NCI-H524 (cell line): ENCODE measurements around the gene OR4C5.
"Not testable (repeated sequence)": the region's sequence is repeated elsewhere in the genome, so short reads cannot be mapped to it uniquely, and the experiment has no call there.

Experiments used
- DNase-seq, 2 experiments: peaks; one replicate each; lab custom pipeline; 2025; lab: John Stamatoyannopoulos, UW

Gene OR4C5

GRCh38 chr11:48366365-48366764 lies at the start of gene OR4C5:
OR4C5 (minus strand) TSS chr11:48366465; CDS start chr11:48366465, 0 bp downstream.
- no peak for DNase-seq

GRCh38 chr11:48384670-48385069 lies 18.4 kb upstream of the OR4C5 start:
- DNase-seq, result no peak

GRCh38 chr11:48384151-48384550 lies 17.9 kb upstream of the OR4C5 start:
- not testable (repeated sequence) for DNase-seq

- not testable (repeated sequence) for DNase-seq
Observed at GRCh38 chr11:48361289-48361688, 5.0 kb downstream of the OR4C5 start.

- DNase-seq, result no peak
Observed at GRCh38 chr11:48354677-48355076, 11.6 kb downstream of the OR4C5 start.

GRCh38 chr11:48354013-48354412 lies 12.3 kb downstream of the OR4C5 start:
- DNase-seq, result no peak

- not testable (repeated sequence) for DNase-seq
Observed at GRCh38 chr11:48346286-48346685, 20.0 kb downstream of the OR4C5 start.

- not testable (repeated sequence) for DNase-seq
Observed at GRCh38 chr11:48342505-48342904, 23.8 kb downstream of the OR4C5 start.

- DNase-seq, result no peak
Observed at GRCh38 chr11:48341466-48341865, 24.8 kb downstream of the OR4C5 start.

GRCh38 chr11:48324620-48325019 lies 41.6 kb downstream of the OR4C5 start, which contains the start of gene OR4C3:
OR4C3 (plus strand) TSS chr11:48324920; CDS start chr11:48325022, 102 bp downstream.
- DNase-seq, result not testable (repeated sequence)

GRCh38 chr11:48319813-48320212 lies 46.5 kb downstream of the OR4C5 start:
- not testable (repeated sequence) for DNase-seq
